ENCODE measurements around the gene SEMA4D.

DNA sequence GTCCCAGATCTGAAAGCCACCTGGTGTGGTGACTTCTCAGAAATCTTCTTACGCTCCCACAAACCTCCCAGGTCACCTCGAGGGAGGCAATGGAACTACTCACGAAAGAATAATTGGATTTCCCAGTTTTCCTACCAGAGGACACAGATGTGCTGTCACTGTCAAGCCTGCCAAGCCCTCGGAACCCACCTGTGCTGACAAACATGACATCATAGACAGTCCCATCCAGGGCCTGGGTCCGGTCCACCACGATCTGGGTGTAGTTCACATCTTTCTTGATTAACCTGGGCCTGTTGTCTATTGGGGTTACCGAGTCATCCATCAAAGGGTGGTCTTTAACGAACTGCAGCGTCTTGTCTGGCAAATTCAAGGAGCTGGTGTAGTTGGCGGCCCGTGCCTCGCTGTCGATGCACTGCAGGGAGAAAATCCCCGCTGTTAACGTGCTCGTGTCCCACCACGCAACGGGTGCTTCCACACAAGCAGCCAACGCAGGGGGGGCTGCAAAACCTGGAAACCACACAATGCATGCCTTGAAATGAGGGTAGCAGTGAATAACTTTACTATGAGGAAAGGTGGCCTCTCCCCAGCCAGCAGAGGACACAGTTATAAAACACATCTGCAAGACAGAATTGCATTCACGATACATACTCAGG lies 110.6 kb downstream of the SEMA4D start:
- TF ChIP-seq RAD21 (IDR thresholded peaks at IDR 0.05; ENCODE audit: low read depth) = no peak
- TF ChIP-seq NFIC (IDR thresholded peaks at IDR 0.05) = no peak
- no peak for TF ChIP-seq TCF12 (IDR thresholded peaks at IDR 0.05; ENCODE audit: low read depth)
- no peak for TF ChIP-seq TEAD4 (IDR thresholded peaks at IDR 0.05)
- TF ChIP-seq YY1 (IDR thresholded peaks at IDR 0.05; ENCODE audit: low read depth) = no peak
- no peak for TF ChIP-seq TAF1 (IDR thresholded peaks at IDR 0.05; ENCODE audit: low read depth)
- TF ChIP-seq EGR1 (IDR thresholded peaks at IDR 0.05) = no peak

Measured in Ishikawa (cell line).